ENCODE data around the gene IQCE.

GRCh38 chr7:2509298-2509906 is 49.4 kb upstream of the IQCE start:
- no peak for TF ChIP-seq USF2 (IDR thresholded peaks at IDR 0.05; ENCODE audit: borderline replicate concordance, low read depth, low read length)
- TF ChIP-seq POLR2AphosphoS5 (IDR thresholded peaks at IDR 0.05; ENCODE audit: low read length), result no peak
- TF ChIP-seq GABPA (IDR thresholded peaks at IDR 0.05; ENCODE audit: low read depth), result no peak
- no peak for TF ChIP-seq CTCF (IDR thresholded peaks at IDR 0.05 in 2 of 3, conservative IDR thresholded peaks at IDR 0.05 in 1 of 3; ENCODE audit: control insufficient read depth in 2 of 3, extremely low read depth in 1 of 3, insufficient read depth in 1 of 3, low read depth in 3 of 3, low read length in 3 of 3)
- TF ChIP-seq CREB1 (IDR thresholded peaks at IDR 0.05; ENCODE audit: low read depth), result no peak
- TF ChIP-seq BCL11A (IDR thresholded peaks at IDR 0.05; ENCODE audit: low read depth, low read length), result no peak
- no peak for TF ChIP-seq NFYB (IDR thresholded peaks at IDR 0.05; ENCODE audit: insufficient read depth, low read depth, low read length)
- no peak for TF ChIP-seq MYB (IDR thresholded peaks at IDR 0.05; ENCODE audit: borderline replicate concordance, low read depth, low read length)
- TF ChIP-seq FOXK2 (IDR thresholded peaks at IDR 0.05), result no peak
- TF ChIP-seq CHD4 (IDR thresholded peaks at IDR 0.05), result no peak
- TF ChIP-seq SIN3A (IDR thresholded peaks at IDR 0.05; ENCODE audit: low read depth, low read length), result no peak
- no peak for TF ChIP-seq MXI1 (IDR thresholded peaks at IDR 0.05; ENCODE audit: low read depth, low read length)
